ENCODE measurements around the gene TRAF1.

DNA sequence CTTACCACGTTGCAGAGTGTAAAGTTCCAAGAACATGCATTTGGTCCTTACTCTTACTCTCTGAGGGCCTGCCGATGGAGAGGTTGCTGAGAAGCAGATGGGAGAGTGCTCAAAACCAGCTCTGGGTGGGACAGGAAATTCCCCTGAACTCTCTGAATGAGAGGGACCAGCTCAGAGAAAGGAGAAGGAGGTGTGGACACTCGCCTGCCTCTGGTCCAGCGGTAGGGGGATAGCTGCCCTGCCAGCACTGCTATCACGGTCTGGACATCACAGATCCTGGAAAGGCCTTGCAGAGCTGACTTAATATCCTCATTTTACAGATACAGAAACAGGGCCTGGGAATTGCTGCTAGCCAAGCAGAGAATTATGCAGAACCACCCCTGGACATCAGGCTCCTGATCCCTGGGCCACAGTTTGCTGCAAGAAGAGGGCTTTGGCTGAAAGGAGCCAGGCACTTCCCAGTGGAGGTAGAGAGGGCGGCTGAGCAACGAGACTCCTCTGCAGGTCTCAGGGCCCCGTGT lies 4.9 kb downstream of the TRAF1 start:
- TF ChIP-seq GATA3 (IDR thresholded peaks at IDR 0.05; ENCODE audit: low read depth, low read length) (no peak), GATA2 (IDR thresholded peaks at IDR 0.05; ENCODE audit: low read depth, low read length) (peak; percentile 51; the same call in 1 of the 2 replicates)
